Upper lobe of left lung (tissue), 4 donors: ENCODE results near the gene CCDC82.

Source experiments
- CTCF ChIP-seq, 6 experiments: fragments of 450-650 bp in 4 of 6; fragments of 200-600 bp in 2 of 6; sonication (generic) in 2 of 6; IDR thresholded peaks; one replicate each; pipeline ENCODE4 v1.5.1; 2016 to 2019; ENCODE audit warnings: antibody characterized with exemption in 6 of 6
- EP300 ChIP-seq, 4 donors: sonication (generic); formaldehyde crosslinking; IDR thresholded peaks; one replicate each; pipeline ENCODE4 v1.5.1; 2017; ENCODE audit warnings: antibody characterized with exemption in 4 of 4, control low read depth in 2 of 4
- POLR2AphosphoS5 ChIP-seq, 2 donors: sonication (generic); formaldehyde crosslinking; IDR thresholded peaks; one replicate each; pipeline ENCODE4 v1.5.1; 2017; ENCODE audit warnings: antibody characterized with exemption in 2 of 2

- no peak for TF ChIP-seq CTCF (IDR thresholded peaks at IDR 0.05)
- no peak for TF ChIP-seq EP300 (IDR thresholded peaks at IDR 0.05)
- no peak for TF ChIP-seq POLR2AphosphoS5 (IDR thresholded peaks at IDR 0.05)
Observed at GRCh38 chr11:96322775-96323641, 66.7 kb downstream of the CCDC82 start.
